Measurements from ENCODE around the gene CCDC106.

DNA sequence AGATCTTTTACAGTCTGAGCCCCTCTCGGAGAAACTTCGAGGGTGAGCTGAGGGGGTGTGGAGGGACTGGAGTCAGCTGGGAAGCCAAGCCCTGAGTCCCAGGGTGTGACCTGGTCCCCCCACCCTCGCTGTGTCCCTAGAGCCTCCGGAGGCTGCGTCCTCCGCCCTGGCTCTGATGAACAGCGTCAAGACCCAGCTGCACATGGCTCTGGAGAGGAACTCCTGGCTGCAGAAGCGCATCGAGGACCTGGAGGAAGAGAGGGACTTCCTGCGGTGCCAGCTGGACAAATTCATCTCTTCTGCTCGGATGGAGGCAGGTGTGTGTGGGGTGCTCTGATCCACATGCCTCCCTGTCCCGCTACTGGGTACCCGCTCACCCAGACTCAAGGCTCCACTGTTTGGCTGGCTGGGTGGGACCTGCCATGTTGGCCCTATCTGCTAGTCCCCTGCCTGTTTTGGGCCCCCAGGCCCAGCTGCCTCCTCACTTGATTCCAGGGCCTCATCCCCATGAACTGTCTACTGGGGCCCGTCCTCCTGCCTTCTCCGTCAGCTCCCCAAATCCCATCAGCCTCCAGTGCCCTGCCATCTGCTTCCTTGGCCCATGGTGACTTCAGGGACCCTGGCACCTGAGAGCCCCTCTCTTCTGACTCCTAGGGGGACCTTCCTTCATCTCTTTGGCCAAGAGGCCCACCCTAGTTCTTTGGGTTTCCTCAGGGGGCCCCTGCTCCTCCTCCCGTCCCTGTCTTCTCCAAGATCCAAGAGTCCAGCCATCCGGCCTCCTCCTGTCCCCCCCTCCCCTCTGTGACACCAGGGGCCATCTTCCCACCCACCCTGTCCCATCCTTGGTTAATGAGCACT is 1.5 kb downstream of the CCDC106 start:
- TF ChIP-seq EZH2 (IDR thresholded peaks at IDR 0.05; ENCODE audit: insufficient read depth, poor library complexity, severe bottlenecking) (no peak), EZH2phosphoT487 (IDR thresholded peaks at IDR 0.05; ENCODE audit: insufficient read depth, low read depth) (no peak)

Measured in GM23248 (cell line).